ENCODE measurements around the gene FAM72B.
"Not testable (repeated sequence)": the region's sequence is repeated elsewhere in the genome, so short reads cannot be mapped to it uniquely, and the experiment has no call there.

Gene FAM72B

GRCh38 chr1:121205786-121206711 lies 21.9 kb upstream of the FAM72B start:
- not testable (repeated sequence) for H3K4me3 ChIP-seq (ENCODE audit: insufficient read depth, low read length, poor library complexity, severe bottlenecking); H3F3A ChIP-seq (ENCODE audit: insufficient read depth); H3K9me2 ChIP-seq (replicated peaks; ENCODE audit: insufficient read depth, low read length); H3K4me2 ChIP-seq (ENCODE audit: low read depth, low read length, poor library complexity, severe bottlenecking); H3K36me3 ChIP-seq (ENCODE audit: low read length); H3K27ac ChIP-seq (ENCODE audit: low read depth, low read length); H3K9me3 ChIP-seq (ENCODE audit: insufficient read depth, low read length); H3K79me2 ChIP-seq (ENCODE audit: insufficient read depth, low read length); H3K9ac ChIP-seq (ENCODE audit: low read length); H2AFZ ChIP-seq (ENCODE audit: low read depth, low read length, severe bottlenecking); H3K27me3 ChIP-seq (ENCODE audit: low read length); H4K20me1 ChIP-seq (ENCODE audit: low read depth, low read length)

GRCh38 chr1:121202986-121203385 lies 18.8 kb upstream of the FAM72B start:
- H3K9ac ChIP-seq (ENCODE audit: low read length); H3K27me3 ChIP-seq (ENCODE audit: low read length); H3K9me2 ChIP-seq (replicated peaks; ENCODE audit: insufficient read depth, low read length); H3K4me2 ChIP-seq (ENCODE audit: low read depth, low read length, poor library complexity, severe bottlenecking); H4K20me1 ChIP-seq (ENCODE audit: low read depth, low read length); H3K9me3 ChIP-seq (ENCODE audit: insufficient read depth, low read length); H3K27ac ChIP-seq (ENCODE audit: low read depth, low read length); H3K79me2 ChIP-seq (ENCODE audit: insufficient read depth, low read length); H3F3A ChIP-seq (ENCODE audit: insufficient read depth); H3K4me3 ChIP-seq (ENCODE audit: insufficient read depth, low read length, poor library complexity, severe bottlenecking); H2AFZ ChIP-seq (ENCODE audit: low read depth, low read length, severe bottlenecking); H3K36me3 ChIP-seq (ENCODE audit: low read length): not testable (repeated sequence)

- H3K36me3 ChIP-seq (ENCODE audit: low read length); H3K4me2 ChIP-seq (ENCODE audit: low read depth, low read length, poor library complexity, severe bottlenecking); H3K79me2 ChIP-seq (ENCODE audit: insufficient read depth, low read length); H3F3A ChIP-seq (ENCODE audit: insufficient read depth); H4K20me1 ChIP-seq (ENCODE audit: low read depth, low read length); H3K9me2 ChIP-seq (replicated peaks; ENCODE audit: insufficient read depth, low read length); H3K9ac ChIP-seq (ENCODE audit: low read length); H3K27me3 ChIP-seq (ENCODE audit: low read length); H3K27ac ChIP-seq (ENCODE audit: low read depth, low read length); H2AFZ ChIP-seq (ENCODE audit: low read depth, low read length, severe bottlenecking); H3K4me3 ChIP-seq (ENCODE audit: insufficient read depth, low read length, poor library complexity, severe bottlenecking); H3K9me3 ChIP-seq (ENCODE audit: insufficient read depth, low read length): not testable (repeated sequence)
Observed at GRCh38 chr1:121200985-121201981, 17.1 kb upstream of the FAM72B start.

- not testable (repeated sequence) for H3K4me2 ChIP-seq (ENCODE audit: low read depth, low read length, poor library complexity, severe bottlenecking)
Observed at GRCh38 chr1:121200232-121200631, 16.1 kb upstream of the FAM72B start.

GRCh38 chr1:121199763-121200162 lies 15.6 kb upstream of the FAM72B start:
- not testable (repeated sequence) for H3K9me3 ChIP-seq (ENCODE audit: insufficient read depth, low read length); H3K9me2 ChIP-seq (replicated peaks; ENCODE audit: insufficient read depth, low read length); H3K27me3 ChIP-seq (ENCODE audit: low read length); H4K20me1 ChIP-seq (ENCODE audit: low read depth, low read length); H3K36me3 ChIP-seq (ENCODE audit: low read length); H3K79me2 ChIP-seq (ENCODE audit: insufficient read depth, low read length); H3K27ac ChIP-seq (ENCODE audit: low read depth, low read length); H3F3A ChIP-seq (ENCODE audit: insufficient read depth); H3K4me2 ChIP-seq (ENCODE audit: low read depth, low read length, poor library complexity, severe bottlenecking); H2AFZ ChIP-seq (ENCODE audit: low read depth, low read length, severe bottlenecking); H3K9ac ChIP-seq (ENCODE audit: low read length); H3K4me3 ChIP-seq (ENCODE audit: insufficient read depth, low read length, poor library complexity, severe bottlenecking)

More at GRCh38 chr1:121200232-121200631, 16.1 kb upstream of the FAM72B start:
- not testable (repeated sequence) for H3K9ac ChIP-seq (ENCODE audit: low read length); H4K20me1 ChIP-seq (ENCODE audit: low read depth, low read length); H3F3A ChIP-seq (ENCODE audit: insufficient read depth); H3K9me2 ChIP-seq (replicated peaks; ENCODE audit: insufficient read depth, low read length); H3K79me2 ChIP-seq (ENCODE audit: insufficient read depth, low read length); H2AFZ ChIP-seq (ENCODE audit: low read depth, low read length, severe bottlenecking); H3K27me3 ChIP-seq (ENCODE audit: low read length); H3K27ac ChIP-seq (ENCODE audit: low read depth, low read length); H3K4me3 ChIP-seq (ENCODE audit: insufficient read depth, low read length, poor library complexity, severe bottlenecking); H3K9me3 ChIP-seq (ENCODE audit: insufficient read depth, low read length); H3K36me3 ChIP-seq (ENCODE audit: low read length)

- H3K9me2 ChIP-seq (replicated peaks; ENCODE audit: insufficient read depth, low read length); H3K79me2 ChIP-seq (ENCODE audit: insufficient read depth, low read length); H4K20me1 ChIP-seq (ENCODE audit: low read depth, low read length); H3K4me2 ChIP-seq (ENCODE audit: low read depth, low read length, poor library complexity, severe bottlenecking); H3K4me3 ChIP-seq (ENCODE audit: insufficient read depth, low read length, poor library complexity, severe bottlenecking); H3F3A ChIP-seq (ENCODE audit: insufficient read depth); H3K9ac ChIP-seq (ENCODE audit: low read length); H3K27ac ChIP-seq (ENCODE audit: low read depth, low read length); H2AFZ ChIP-seq (ENCODE audit: low read depth, low read length, severe bottlenecking); H3K36me3 ChIP-seq (ENCODE audit: low read length); H3K9me3 ChIP-seq (ENCODE audit: insufficient read depth, low read length); H3K27me3 ChIP-seq (ENCODE audit: low read length): not testable (repeated sequence)
Observed at GRCh38 chr1:121197095-121197882, 13.1 kb upstream of the FAM72B start.

GRCh38 chr1:121192512-121192911 lies 8.4 kb upstream of the FAM72B start:
- not testable (repeated sequence) for H2AFZ ChIP-seq (ENCODE audit: low read depth, low read length, severe bottlenecking); H3K9me3 ChIP-seq (ENCODE audit: insufficient read depth, low read length); H3K27me3 ChIP-seq (ENCODE audit: low read length); H3K9me2 ChIP-seq (replicated peaks; ENCODE audit: insufficient read depth, low read length); H3K4me2 ChIP-seq (ENCODE audit: low read depth, low read length, poor library complexity, severe bottlenecking); H3K79me2 ChIP-seq (ENCODE audit: insufficient read depth, low read length); H3K36me3 ChIP-seq (ENCODE audit: low read length); H3K4me3 ChIP-seq (ENCODE audit: insufficient read depth, low read length, poor library complexity, severe bottlenecking); H3F3A ChIP-seq (ENCODE audit: insufficient read depth); H3K9ac ChIP-seq (ENCODE audit: low read length); H4K20me1 ChIP-seq (ENCODE audit: low read depth, low read length); H3K27ac ChIP-seq (ENCODE audit: low read depth, low read length)
